SK-N-SH treated with all-trans-retinoic acid at 6 μM for 48 hours (cell line): ENCODE data around the gene GRB2.

Source experiments
- GLIS3 ChIP-seq: fragments of 250-450 bp; sonication (Bioruptor Pico); IDR thresholded peaks from 2 replicates; pipeline ENCODE4 v1.5.0; 2020; ENCODE audit warnings: mild to moderate bottlenecking, moderate library complexity
- ISL1 ChIP-seq: fragments of 250-450 bp; sonication (Bioruptor Pico); IDR thresholded peaks from 2 replicates; pipeline ENCODE4 v2.1.2; 2022; ENCODE audit warnings: mild to moderate bottlenecking, moderate library complexity
- OSR1 ChIP-seq: fragments of 250-450 bp; sonication (Bioruptor Pico); IDR thresholded peaks from 2 replicates; pipeline ENCODE4 v1.8.0; 2022; ENCODE audit warnings: moderate library complexity, mild to moderate bottlenecking, inconsistent platforms
- RARB ChIP-seq: fragments of 250-450 bp; sonication (Bioruptor Pico); IDR thresholded peaks from 2 replicates; pipeline ENCODE4 v1.8.0; 2021; ENCODE audit warnings: mild to moderate bottlenecking, moderate library complexity
- ZC3H10 ChIP-seq: fragments of 250-450 bp; sonication (Bioruptor Pico); IDR thresholded peaks from 2 replicates; pipeline ENCODE4 v1.5.1; 2021; ENCODE audit warnings: mild to moderate bottlenecking, moderate library complexity
- ZFP3 ChIP-seq: fragments of 250-450 bp; sonication (Bioruptor Pico); IDR thresholded peaks from 2 replicates; pipeline ENCODE4 v1.5.0; 2020; ENCODE audit warnings: mild to moderate bottlenecking, moderate library complexity
- ZNF8 ChIP-seq: fragments of 450-650 bp; formaldehyde crosslinking; IDR thresholded peaks from 2 replicates; pipeline ENCODE4 v1.5.0; 2020; ENCODE audit warnings: mild to moderate bottlenecking, moderate library complexity
- TF ChIP-seq, protein P1 (sequence below): fragments of 250-450 bp; sonication (Bioruptor Pico); IDR thresholded peaks from 2 replicates; pipeline ENCODE4 v1.5.1; 2020; ENCODE audit warnings: low read depth, mild to moderate bottlenecking, moderate library complexity
- TF ChIP-seq, protein P2 (sequence below): fragments of 250-450 bp; sonication (Bioruptor Pico); IDR thresholded peaks from 2 replicates; pipeline ENCODE4 v1.8.0; 2020; ENCODE audit warnings: mild to moderate bottlenecking, moderate library complexity, borderline replicate concordance

DNA sequence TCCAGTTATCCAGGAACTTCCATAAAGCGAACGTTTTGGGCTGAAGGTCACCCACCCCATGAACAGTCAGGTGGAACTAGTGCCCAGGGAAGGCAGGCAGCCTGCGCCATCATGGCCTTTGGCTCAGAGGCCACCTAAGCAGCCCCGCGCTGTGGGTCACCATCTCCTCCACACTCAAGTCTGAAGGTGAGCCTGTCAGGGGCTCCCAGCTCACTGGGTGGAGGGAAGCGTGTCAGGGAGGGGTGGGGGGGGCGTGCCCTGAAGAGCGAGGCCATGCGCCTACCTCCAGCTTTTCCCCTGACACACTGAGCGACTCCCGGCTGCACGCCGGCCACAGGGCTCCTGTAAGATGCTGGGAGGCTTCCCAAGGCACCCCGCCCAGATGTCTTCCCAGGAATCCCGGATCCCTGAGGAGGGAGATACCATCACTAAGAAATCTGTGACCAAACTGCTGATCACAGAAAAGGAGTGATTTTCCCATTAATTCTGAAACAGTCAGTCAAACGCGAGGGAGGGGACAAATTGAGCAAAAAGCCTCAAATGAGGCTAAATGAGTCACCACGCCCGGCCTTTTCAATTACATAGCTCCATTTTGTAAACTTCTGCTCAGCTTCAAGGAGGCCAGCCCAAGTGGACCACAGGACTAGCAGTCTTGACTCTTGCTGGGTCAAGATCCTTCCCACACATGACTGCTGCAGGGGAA is 89.8 kb downstream of the GRB2 start:
- TF ChIP-seq RARB (no peak), ZFP3 (CRISPR knock-in tag) (no peak), GLIS3 (CRISPR knock-in tag) (no peak), ISL1 (CRISPR knock-in tag) (no peak), ZNF8 (no peak), OSR1 (CRISPR knock-in tag) (no peak), ZC3H10 (CRISPR knock-in tag) (no peak)
- TF ChIP-seq, protein P1, sequence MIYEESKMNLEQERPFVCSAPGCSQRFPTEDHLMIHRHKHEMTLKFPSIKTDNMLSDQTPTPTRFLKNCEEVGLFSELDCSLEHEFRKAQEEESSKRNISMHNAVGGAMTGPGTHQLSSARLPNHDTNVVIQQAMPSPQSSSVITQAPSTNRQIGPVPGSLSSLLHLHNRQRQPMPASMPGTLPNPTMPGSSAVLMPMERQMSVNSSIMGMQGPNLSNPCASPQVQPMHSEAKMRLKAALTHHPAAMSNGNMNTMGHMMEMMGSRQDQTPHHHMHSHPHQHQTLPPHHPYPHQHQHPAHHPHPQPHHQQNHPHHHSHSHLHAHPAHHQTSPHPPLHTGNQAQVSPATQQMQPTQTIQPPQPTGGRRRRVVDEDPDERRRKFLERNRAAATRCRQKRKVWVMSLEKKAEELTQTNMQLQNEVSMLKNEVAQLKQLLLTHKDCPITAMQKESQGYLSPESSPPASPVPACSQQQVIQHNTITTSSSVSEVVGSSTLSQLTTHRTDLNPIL (CRISPR knock-in tag) = no peak
- TF ChIP-seq, protein P2, sequence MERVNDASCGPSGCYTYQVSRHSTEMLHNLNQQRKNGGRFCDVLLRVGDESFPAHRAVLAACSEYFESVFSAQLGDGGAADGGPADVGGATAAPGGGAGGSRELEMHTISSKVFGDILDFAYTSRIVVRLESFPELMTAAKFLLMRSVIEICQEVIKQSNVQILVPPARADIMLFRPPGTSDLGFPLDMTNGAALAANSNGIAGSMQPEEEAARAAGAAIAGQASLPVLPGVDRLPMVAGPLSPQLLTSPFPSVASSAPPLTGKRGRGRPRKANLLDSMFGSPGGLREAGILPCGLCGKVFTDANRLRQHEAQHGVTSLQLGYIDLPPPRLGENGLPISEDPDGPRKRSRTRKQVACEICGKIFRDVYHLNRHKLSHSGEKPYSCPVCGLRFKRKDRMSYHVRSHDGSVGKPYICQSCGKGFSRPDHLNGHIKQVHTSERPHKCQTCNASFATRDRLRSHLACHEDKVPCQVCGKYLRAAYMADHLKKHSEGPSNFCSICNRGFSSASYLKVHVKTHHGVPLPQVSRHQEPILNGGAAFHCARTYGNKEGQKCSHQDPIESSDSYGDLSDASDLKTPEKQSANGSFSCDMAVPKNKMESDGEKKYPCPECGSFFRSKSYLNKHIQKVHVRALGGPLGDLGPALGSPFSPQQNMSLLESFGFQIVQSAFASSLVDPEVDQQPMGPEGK = no peak
